Vagina (tissue), 2 donors: ENCODE results near the gene SEC14L5. TPM values are rescaled to one million over a fixed set of nuclear protein-coding genes. Genes with fewer than 3 reads are reported as not detected.
"Not testable (repeated sequence)": the region's sequence is repeated elsewhere in the genome, so short reads cannot be mapped to it uniquely, and the experiment has no call there.

ENCODE experiments used
- DNase-seq, 2 donors: peaks; one replicate each; pipeline ENCODE4 v3.0.0-alpha.2; 2017; ENCODE audit errors: extremely low spot score in 2 of 2
- H3K27ac ChIP-seq: fragments of 200-600 bp; sonication (generic); one replicate; pipeline ENCODE4 v1.5.1; 2019
- H3K27me3 ChIP-seq: fragments of 200-600 bp; sonication (generic); one replicate; pipeline ENCODE4 v1.5.1; 2019
- H3K36me3 ChIP-seq, 2 donors: fragments of 200-600 bp; sonication (generic); one replicate each; pipeline ENCODE4 v1.5.1; 2017 to 2019
- H3K4me1 ChIP-seq: fragments of 200-600 bp; sonication (generic); one replicate; pipeline ENCODE4 v1.5.1; 2019
- H3K4me3 ChIP-seq, 2 donors: fragments of 200-600 bp; sonication (generic); 1 replicate in 1 of 2; 2 replicates in 1 of 2; pipeline ENCODE4 v1.5.1; 2016 to 2019
- H3K9me3 ChIP-seq: fragments of 200-600 bp; sonication (generic); one replicate; pipeline ENCODE4 v1.5.1; 2019
- POLR2A ChIP-seq, 2 donors: fragments of 450-650 bp; IDR thresholded peaks; one replicate each; pipeline ENCODE4 v1.6.1; 2017; ENCODE audit warnings: antibody characterized with exemption in 2 of 2, mild to moderate bottlenecking in 2 of 2, moderate library complexity in 2 of 2
- POLR2AphosphoS5 ChIP-seq, 2 donors: sonication (generic); formaldehyde crosslinking; IDR thresholded peaks; one replicate each; pipeline ENCODE4 v1.9.0; 2017; ENCODE audit warnings: antibody characterized with exemption in 2 of 2, mild to moderate bottlenecking in 2 of 2, low read depth in 1 of 2; ENCODE audit not compliant: insufficient read depth in 1 of 2
- intact Hi-C: fragments of 100-400 bp; cut with DNase I; formaldehyde crosslinking; loops from one replicate; pipeline ENCODE4 v1.15.1; 2023
- total RNA-seq: library from RNA; depleted of rRNA; stranded (reverse); fragments of >200 nt; gene quantifications from one replicate; pipeline ENCODE4 v1.2.3, GENCODE V29; 2016
- TF ChIP-seq, protein P1 (sequence below), 3 experiments: fragments of 450-650 bp in 2 of 3; fragments of 200-600 bp in 1 of 3; sonication (generic) in 1 of 3; IDR thresholded peaks; one replicate each; pipeline ENCODE4 v1.5.1; 2017 to 2019; ENCODE audit warnings: antibody characterized with exemption in 3 of 3, mild to moderate bottlenecking in 2 of 3, moderate library complexity in 2 of 3

SEC14L5 gene
- total RNA-seq, 1 donor from 2014 or later = 0.49 TPM

- Histone ChIP-seq H3K9me3 (no peaks in the 10 kb centered on the region), H3K27ac (no peak overlapping the region), H3K36me3 (no peaks in the 10 kb centered on the region), H3K4me1 (no peaks in the 10 kb centered on the region), H3K4me3 (no peak overlapping the region), H3K27me3 (no peaks in the 10 kb centered on the region)
- no peak for TF ChIP-seq POLR2A (IDR thresholded peaks at IDR 0.05)
- TF ChIP-seq, protein P1, sequence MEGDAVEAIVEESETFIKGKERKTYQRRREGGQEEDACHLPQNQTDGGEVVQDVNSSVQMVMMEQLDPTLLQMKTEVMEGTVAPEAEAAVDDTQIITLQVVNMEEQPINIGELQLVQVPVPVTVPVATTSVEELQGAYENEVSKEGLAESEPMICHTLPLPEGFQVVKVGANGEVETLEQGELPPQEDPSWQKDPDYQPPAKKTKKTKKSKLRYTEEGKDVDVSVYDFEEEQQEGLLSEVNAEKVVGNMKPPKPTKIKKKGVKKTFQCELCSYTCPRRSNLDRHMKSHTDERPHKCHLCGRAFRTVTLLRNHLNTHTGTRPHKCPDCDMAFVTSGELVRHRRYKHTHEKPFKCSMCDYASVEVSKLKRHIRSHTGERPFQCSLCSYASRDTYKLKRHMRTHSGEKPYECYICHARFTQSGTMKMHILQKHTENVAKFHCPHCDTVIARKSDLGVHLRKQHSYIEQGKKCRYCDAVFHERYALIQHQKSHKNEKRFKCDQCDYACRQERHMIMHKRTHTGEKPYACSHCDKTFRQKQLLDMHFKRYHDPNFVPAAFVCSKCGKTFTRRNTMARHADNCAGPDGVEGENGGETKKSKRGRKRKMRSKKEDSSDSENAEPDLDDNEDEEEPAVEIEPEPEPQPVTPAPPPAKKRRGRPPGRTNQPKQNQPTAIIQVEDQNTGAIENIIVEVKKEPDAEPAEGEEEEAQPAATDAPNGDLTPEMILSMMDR (IDR thresholded peaks at IDR 0.05) = no peak
- no peak for TF ChIP-seq POLR2AphosphoS5 (IDR thresholded peaks at IDR 0.05; ENCODE audit: insufficient read depth in 1 of 2, low read depth in 1 of 2)
- intact Hi-C loops = no loop called here
- peak in 1 of 2 donors; percentile 94 for DNase-seq
Measured at GRCh38 chr16:5044011-5044540, 85.9 kb downstream of the SEC14L5 start.

- DNase-seq, H3K4me3 ChIP-seq, H3K27ac ChIP-seq, H3K36me3 ChIP-seq, H3K9me3 ChIP-seq, H3K27me3 ChIP-seq, intact Hi-C loops, H3K4me1 ChIP-seq: not testable (repeated sequence)
Measured at GRCh38 chr16:5044581-5044980, 86.5 kb downstream of the SEC14L5 start.

GRCh38 chr16:5045499-5046115, 87.5 kb downstream of the SEC14L5 start:
- Histone ChIP-seq H3K27ac (no peak overlapping the region), H3K9me3 (no peaks in the 10 kb centered on the region), H3K27me3 (no peaks in the 10 kb centered on the region), H3K4me1 (no peaks in the 10 kb centered on the region), H3K36me3 (no peaks in the 10 kb centered on the region), H3K4me3 (no peak overlapping the region)
- no peak for DNase-seq
- no peak for TF ChIP-seq POLR2AphosphoS5 (IDR thresholded peaks at IDR 0.05; ENCODE audit: insufficient read depth in 1 of 2, low read depth in 1 of 2)
- TF ChIP-seq, protein P1 (IDR thresholded peaks at IDR 0.05) = no peak
- TF ChIP-seq POLR2A (IDR thresholded peaks at IDR 0.05) = no peak
- intact Hi-C loops = no loop called here

- Histone ChIP-seq H3K36me3 (no peaks in the 10 kb centered on the region), H3K4me3 (no peak overlapping the region), H3K27ac (no peak overlapping the region), H3K27me3 (no peaks in the 10 kb centered on the region), H3K4me1 (no peaks in the 10 kb centered on the region), H3K9me3 (no peaks in the 10 kb centered on the region)
- DNase-seq = no peak
- intact Hi-C loops = no loop called here
- no peak for TF ChIP-seq POLR2AphosphoS5 (IDR thresholded peaks at IDR 0.05; ENCODE audit: insufficient read depth in 1 of 2, low read depth in 1 of 2)
- TF ChIP-seq, protein P1 (IDR thresholded peaks at IDR 0.05) = no peak
- TF ChIP-seq POLR2A (IDR thresholded peaks at IDR 0.05) = no peak
Measured at GRCh38 chr16:5046914-5047313, 88.8 kb downstream of the SEC14L5 start.

DNA sequence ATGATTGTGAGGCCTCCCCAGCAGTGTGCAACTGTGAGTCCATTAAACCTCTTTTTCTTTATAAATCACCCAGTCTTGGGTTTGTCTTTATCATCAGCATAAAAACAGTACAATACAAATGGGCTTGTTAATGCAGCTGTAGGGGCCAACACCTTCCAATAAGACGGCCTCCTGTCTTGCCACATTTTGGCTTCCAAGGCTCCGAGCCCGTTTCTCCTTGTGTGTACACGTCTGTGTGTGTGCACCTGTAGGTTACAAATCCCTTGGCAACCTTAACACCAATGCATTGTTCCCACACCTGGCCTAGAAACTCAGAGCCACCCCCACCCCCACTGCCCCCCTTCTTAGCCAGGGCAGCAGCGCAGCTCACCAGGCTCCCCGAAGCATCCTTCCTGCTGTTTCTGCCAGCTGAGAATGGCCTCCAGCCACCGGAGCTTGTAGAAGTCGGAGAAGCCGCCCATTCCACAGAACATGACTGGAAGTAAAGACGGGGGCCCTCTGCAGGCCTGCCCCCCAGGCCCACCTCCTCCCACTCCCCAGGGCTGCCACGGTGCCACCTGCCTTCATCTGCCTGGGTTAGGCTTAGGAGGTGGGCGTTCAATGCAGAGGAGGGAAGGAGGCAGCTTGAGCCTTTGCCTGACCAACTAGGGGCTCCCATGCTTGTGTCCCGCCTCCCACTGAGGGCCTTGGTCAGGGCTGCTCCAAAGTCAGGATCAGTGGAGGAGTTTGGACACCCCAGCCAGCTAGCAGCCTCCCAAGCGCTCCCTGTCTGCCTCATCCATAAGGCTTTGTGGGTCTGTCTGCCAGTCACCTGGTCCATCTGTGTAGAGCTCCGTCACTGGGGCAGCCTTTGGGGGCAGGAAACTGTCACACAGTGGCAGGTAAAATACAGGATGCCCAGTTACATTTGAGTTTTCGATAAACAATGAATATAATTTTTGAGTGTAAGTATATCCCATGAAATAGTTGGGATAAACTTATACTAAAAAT, 97.0 kb downstream of the SEC14L5 start:
- intact Hi-C loops = no loop called here
- TF ChIP-seq POLR2A (IDR thresholded peaks at IDR 0.05) (no peak), POLR2AphosphoS5 (IDR thresholded peaks at IDR 0.05; ENCODE audit: insufficient read depth in 1 of 2, low read depth in 1 of 2) (no peak)
- TF ChIP-seq, protein P1 (IDR thresholded peaks at IDR 0.05) = no peak
- H3K4me1 ChIP-seq = no peaks in the 10 kb centered on the region

More for the DNA sequence above, 97.0 kb downstream of the SEC14L5 start:
- Histone ChIP-seq H3K27ac (no peak overlapping the region), H3K27me3 (no peaks in the 10 kb centered on the region), H3K9me3 (no peaks in the 10 kb centered on the region), H3K36me3 (no peaks in the 10 kb centered on the region), H3K4me3 (no peak overlapping the region)
- no peak for DNase-seq
